Measurements from ENCODE around the gene GUCY1B1.

- TF ChIP-seq CTCF (IDR thresholded peaks at IDR 0.05) (no peak), POLR2A (IDR thresholded peaks at IDR 0.05) (no peak), POLR2AphosphoS5 (IDR thresholded peaks at IDR 0.05) (no peak)
These were observed 10.8 kb upstream of the GUCY1B1 start for GRCh38 chr4:155748039-155748438.
